Activated T-helper 1 cell treated with Interleukin-2 at 50 U/mL for 16 hours (primary cell): Measurements from ENCODE around the gene GSE1.

Source experiments
- DNase-seq: peaks from one replicate; pipeline ENCODE4 v3.0.0-alpha.2; 2020; ENCODE audit warnings: low read depth

Gene GSE1

GRCh38 chr16:85574672-85575475 is 38.2 kb upstream of the GSE1 start:
- DNase-seq: no peak

- no peak for DNase-seq
These were observed 37.2 kb upstream of the GSE1 start for GRCh38 chr16:85575920-85576319.

GRCh38 chr16:85576944-85577343 is 36.2 kb upstream of the GSE1 start:
- DNase-seq: no peak

- DNase-seq: no peak
These were observed 35.1 kb upstream of the GSE1 start for GRCh38 chr16:85577899-85578598.

- no peak for DNase-seq
These were observed 34.5 kb upstream of the GSE1 start for GRCh38 chr16:85578599-85578948.

GRCh38 chr16:85579191-85579590 is 33.9 kb upstream of the GSE1 start:
- no peak for DNase-seq

- no peak for DNase-seq
These were observed 33.1 kb upstream of the GSE1 start for GRCh38 chr16:85579923-85580580.

GRCh38 chr16:85580684-85581083 is 32.4 kb upstream of the GSE1 start:
- no peak for DNase-seq

GRCh38 chr16:85582229-85582991 is 30.7 kb upstream of the GSE1 start:
- DNase-seq: no peak

- no peak for DNase-seq
These were observed 29.5 kb upstream of the GSE1 start for GRCh38 chr16:85583491-85584181.

GRCh38 chr16:85584267-85584666 is 28.9 kb upstream of the GSE1 start:
- DNase-seq: no peak

GRCh38 chr16:85584819-85585282 is 28.3 kb upstream of the GSE1 start:
- DNase-seq: no peak

GRCh38 chr16:85585711-85586110 is 27.4 kb upstream of the GSE1 start:
- DNase-seq: no peak

- DNase-seq: no peak
These were observed 26.6 kb upstream of the GSE1 start for GRCh38 chr16:85586380-85587104.

- no peak for DNase-seq
These were observed 25.2 kb upstream of the GSE1 start for GRCh38 chr16:85587762-85588556.

- no peak for DNase-seq
These were observed 24.3 kb upstream of the GSE1 start for GRCh38 chr16:85588562-85589503.

- DNase-seq: no peak
These were observed 23.2 kb upstream of the GSE1 start for GRCh38 chr16:85589688-85590505.

GRCh38 chr16:85590506-85590832 is 22.7 kb upstream of the GSE1 start:
- DNase-seq: no peak
